Adipocyte (in vitro differentiated cells): ENCODE data around the gene MPPE1.
"Not testable (repeated sequence)": the region's sequence is repeated elsewhere in the genome, so short reads cannot be mapped to it uniquely, and the experiment has no call there.

Source experiments
- DNase-seq: peaks from one replicate; pipeline ENCODE4 v3.0.0-alpha.2; 2015; ENCODE audit warnings: low read depth
- H3K27me3 ChIP-seq: replicated peaks from 2 replicates; pipeline ENCODE4 v1.7.0; 2013; ENCODE audit warnings: mild to moderate bottlenecking, low read length, moderate library complexity; ENCODE audit not compliant: control insufficient read depth, insufficient read depth
- H3K36me3 ChIP-seq: 2 replicates; pipeline ENCODE4 v1.7.0; 2013; ENCODE audit warnings: low read length, mild to moderate bottlenecking, moderate library complexity; ENCODE audit not compliant: control insufficient read depth, insufficient read depth, severe bottlenecking
- H3K4me1 ChIP-seq: 2 replicates; pipeline ENCODE4 v1.7.0; 2013; ENCODE audit warnings: mild to moderate bottlenecking, low read length, moderate library complexity; ENCODE audit not compliant: control insufficient read depth, insufficient read depth
- H3K4me3 ChIP-seq: 2 replicates; pipeline ENCODE4 v1.7.0; 2013; ENCODE audit warnings: mild to moderate bottlenecking, low read length, moderate library complexity
- H3K9ac ChIP-seq: 2 replicates; pipeline ENCODE4 v1.7.0; 2013; ENCODE audit warnings: mild to moderate bottlenecking, low read length, moderate library complexity
- H3K9me3 ChIP-seq: 2 replicates; pipeline ENCODE4 v1.7.0; 2013; ENCODE audit warnings: mild to moderate bottlenecking, low read length, moderate library complexity; ENCODE audit not compliant: control insufficient read depth

The MPPE1 gene

DNA sequence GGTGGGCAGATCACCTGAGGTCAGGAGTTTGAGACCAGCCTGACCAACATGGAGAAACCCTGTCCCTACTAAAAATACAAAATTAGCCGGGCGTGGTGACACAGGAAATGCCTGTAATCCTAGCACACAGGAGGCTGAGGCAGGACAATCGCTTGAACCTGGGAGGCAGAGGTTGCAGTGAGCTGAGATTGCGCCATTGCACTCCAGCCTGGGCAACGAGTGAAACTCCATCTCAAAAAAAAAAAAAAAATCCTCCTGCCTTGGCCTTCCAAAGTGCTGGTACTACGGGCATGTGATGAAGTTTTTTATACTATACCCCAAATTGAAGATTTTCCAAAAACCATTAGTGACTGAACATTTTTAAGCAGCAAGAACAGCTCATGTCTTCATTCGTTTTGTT is 15.7 kb downstream of the MPPE1 start:
- H3K9ac ChIP-seq, H3K4me1 ChIP-seq: not testable (repeated sequence)
- peaks cover 73% of the 10 kb centered on the region for H3K36me3 ChIP-seq

GRCh38 chr18:11891737-11892136 is 16.4 kb downstream of the MPPE1 start:
- H3K4me3 ChIP-seq = no peak overlapping the region
- no peaks in the 10 kb centered on the region for H3K27me3 ChIP-seq
- H3K36me3 ChIP-seq = peaks cover 75% of the 10 kb centered on the region
- no peaks in the 10 kb centered on the region for H3K9me3 ChIP-seq
- H3K4me1 ChIP-seq = no peaks in the 10 kb centered on the region
- no peak for DNase-seq
- H3K9ac ChIP-seq = no peak overlapping the region

More for the DNA sequence above, 15.7 kb downstream of the MPPE1 start:
- not testable (repeated sequence) for H3K27me3 ChIP-seq, H3K9me3 ChIP-seq, DNase-seq, H3K4me3 ChIP-seq

GRCh38 chr18:11889284-11889683 is 18.8 kb downstream of the MPPE1 start:
- no peak for DNase-seq
- H3K4me1 ChIP-seq = no peaks in the 10 kb centered on the region
- no peak overlapping the region for H3K9ac ChIP-seq
- H3K27me3 ChIP-seq = no peaks in the 10 kb centered on the region
- peaks cover 79% of the 10 kb centered on the region for H3K36me3 ChIP-seq
- no peaks in the 10 kb centered on the region for H3K9me3 ChIP-seq
- H3K4me3 ChIP-seq = no peak overlapping the region

DNA sequence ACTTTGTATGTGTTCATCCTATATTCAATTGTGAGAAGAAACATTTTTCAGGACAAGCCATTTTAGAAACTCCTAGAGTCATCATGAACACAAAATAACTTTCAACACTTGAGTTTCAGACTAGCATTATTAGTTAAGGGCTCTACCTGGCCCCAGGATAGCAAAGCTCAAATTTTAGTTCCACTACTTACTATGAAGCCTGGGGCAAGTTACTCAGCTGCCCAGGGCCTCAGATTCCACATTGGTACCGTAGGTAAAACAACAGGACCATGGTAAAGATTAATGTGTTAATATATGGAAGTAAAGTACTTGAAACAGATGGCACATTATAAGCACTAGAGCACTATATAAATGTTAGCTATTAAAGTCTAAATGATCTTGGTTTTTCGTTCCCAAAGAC is 19.4 kb downstream of the MPPE1 start:
- Histone ChIP-seq H3K36me3 (peaks cover 84% of the 10 kb centered on the region), H3K27me3 (no peaks in the 10 kb centered on the region), H3K4me1 (no peaks in the 10 kb centered on the region), H3K9ac (no peak overlapping the region), H3K9me3 (no peaks in the 10 kb centered on the region), H3K4me3 (no peak overlapping the region)
- DNase-seq = no peak

DNA sequence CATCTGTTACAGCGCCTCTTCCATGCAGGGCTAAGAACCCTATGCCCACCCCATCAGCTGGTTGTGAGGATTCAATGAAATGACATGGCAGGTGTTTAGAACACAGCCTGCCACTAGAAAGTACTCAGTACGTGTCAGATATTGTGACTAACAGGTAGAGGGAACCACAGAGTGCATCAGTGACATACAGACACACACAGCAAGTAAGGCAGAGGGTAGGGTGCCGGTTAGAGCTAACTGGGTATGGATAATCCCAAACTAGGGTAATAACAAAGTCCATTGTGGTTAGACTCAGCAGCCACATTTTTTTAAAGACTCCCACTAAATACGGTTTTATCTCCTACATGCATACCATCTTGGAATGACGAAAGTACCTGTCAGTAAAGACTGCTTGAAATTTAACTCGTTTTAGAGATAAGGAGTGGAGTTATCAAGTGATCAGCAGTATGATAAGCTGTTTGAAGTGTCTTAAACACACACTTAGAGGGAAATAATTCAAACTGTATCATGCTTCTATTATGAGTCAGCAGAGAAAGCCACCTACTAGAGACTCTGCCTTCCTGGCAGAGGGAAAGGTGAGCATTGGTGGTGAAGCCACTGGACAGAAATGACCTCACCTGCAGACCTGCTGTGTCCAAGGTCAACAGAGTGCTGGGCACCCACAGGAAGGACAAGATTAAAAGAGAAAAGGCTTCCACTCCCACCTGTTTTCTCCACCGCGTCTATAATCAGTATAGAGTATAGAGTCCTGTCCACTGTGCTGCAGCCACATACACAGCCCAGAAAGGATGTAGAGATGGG is 20.6 kb downstream of the MPPE1 start:
- Histone ChIP-seq H3K4me3 (no peak overlapping the region), H3K36me3 (peaks cover 74% of the 10 kb centered on the region), H3K9me3 (no peaks in the 10 kb centered on the region), H3K9ac (no peak overlapping the region), H3K27me3 (no peaks in the 10 kb centered on the region), H3K4me1 (no peaks in the 10 kb centered on the region)
- DNase-seq = no peak

DNA sequence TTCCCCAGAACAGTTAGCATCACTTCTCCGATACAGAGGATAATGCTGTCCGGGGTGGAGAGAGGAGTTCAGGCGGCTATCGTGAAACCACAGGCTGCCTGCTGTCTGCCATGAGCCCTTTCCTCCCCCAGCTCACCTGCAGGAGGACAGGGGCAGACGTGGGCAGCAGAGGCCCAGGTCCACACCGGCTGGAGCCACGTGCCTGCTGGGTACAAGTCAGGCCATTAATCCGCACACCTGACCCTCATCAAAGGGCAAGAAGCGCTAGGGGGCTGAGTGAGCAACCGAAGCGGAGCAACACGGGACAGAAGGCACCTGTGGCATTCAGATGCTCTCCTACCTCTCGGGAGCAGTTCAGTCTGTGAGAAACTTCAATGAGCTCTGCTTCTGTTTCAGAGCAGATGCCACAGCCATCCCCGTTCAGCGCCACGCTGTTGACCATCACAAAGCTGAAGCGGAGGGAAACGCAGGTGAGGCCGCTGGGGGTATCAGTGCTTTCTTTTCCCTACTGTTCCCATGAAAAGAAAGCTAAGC is 21.5 kb downstream of the MPPE1 start:
- no peaks in the 10 kb centered on the region for H3K9me3 ChIP-seq
- H3K4me3 ChIP-seq = no peak overlapping the region
- DNase-seq = no peak
- no peak overlapping the region for H3K9ac ChIP-seq
- no peaks in the 10 kb centered on the region for H3K4me1 ChIP-seq
- no peaks in the 10 kb centered on the region for H3K27me3 ChIP-seq
- peaks cover 72% of the 10 kb centered on the region for H3K36me3 ChIP-seq

DNA sequence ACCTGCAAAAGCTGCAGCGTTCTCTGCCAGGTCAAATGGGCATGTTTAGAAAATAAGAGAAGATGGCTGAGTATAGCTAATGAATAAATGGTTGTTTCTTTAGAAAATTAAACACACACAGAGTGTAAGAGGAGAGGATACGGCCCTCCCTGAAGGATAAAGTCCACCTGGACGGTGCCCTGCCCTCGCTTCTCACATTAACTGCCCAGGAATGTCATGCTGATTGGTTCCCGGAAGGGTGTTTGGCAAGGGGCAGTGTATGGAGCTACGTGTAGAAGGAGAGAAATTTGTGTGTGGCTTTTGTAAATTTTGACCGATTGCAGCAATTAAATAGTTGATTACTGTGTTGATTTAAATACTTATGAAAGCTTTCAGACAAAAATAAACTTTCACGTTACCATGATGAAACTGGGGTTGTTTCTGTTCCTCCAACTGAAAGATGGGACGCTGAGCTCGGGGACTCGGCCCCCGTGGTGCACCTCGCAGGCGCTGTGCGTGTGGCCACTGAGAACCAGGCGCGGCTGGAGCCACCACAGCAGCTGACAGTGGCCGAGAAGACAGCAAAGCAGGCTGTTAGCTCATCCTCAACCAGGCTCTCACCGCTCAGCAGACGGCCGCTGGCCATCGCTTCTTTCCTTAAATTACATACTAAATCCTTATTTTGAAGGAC is 22.7 kb downstream of the MPPE1 start:
- H3K9me3 ChIP-seq = no peaks in the 10 kb centered on the region
- DNase-seq = no peak
- H3K4me1 ChIP-seq = no peaks in the 10 kb centered on the region
- no peaks in the 10 kb centered on the region for H3K27me3 ChIP-seq
- no peak overlapping the region for H3K4me3 ChIP-seq
- H3K9ac ChIP-seq = no peak overlapping the region
- peaks cover 68% of the 10 kb centered on the region for H3K36me3 ChIP-seq

DNA sequence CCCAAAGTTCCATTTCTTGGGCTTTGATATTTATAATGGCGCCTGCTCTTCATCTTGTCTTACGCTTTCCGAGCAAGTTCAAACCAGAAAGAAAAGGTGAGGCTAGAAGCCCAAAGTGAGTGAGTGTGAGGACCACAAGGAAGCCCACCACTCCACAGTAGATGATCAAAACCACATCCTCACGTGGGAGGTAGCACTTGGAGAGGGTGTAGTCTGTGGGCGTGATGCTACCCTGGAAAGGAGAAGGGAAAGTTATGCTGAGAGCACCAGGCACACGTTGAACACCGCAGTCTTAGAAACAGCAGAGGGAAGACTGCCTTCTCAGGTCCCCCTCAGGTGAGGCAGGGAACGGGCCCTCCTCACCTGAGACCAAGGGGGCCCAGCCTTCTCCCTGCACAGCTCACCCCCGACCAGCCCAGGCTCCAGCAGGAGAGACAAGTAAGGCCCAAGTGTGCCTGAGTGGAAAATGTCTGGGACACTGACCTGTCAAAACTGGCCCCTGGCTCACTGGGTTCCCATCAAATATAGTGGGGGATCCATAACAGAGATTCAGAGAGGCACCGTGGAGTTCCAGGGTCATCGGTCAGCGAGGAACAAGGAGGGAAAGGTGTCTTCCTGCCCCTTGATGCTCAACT is 23.6 kb downstream of the MPPE1 start:
- Histone ChIP-seq H3K9ac (no peak overlapping the region), H3K9me3 (no peaks in the 10 kb centered on the region), H3K4me3 (no peak overlapping the region), H3K36me3 (peaks cover 60% of the 10 kb centered on the region), H3K27me3 (no peaks in the 10 kb centered on the region), H3K4me1 (no peaks in the 10 kb centered on the region)
- DNase-seq = no peak

DNA sequence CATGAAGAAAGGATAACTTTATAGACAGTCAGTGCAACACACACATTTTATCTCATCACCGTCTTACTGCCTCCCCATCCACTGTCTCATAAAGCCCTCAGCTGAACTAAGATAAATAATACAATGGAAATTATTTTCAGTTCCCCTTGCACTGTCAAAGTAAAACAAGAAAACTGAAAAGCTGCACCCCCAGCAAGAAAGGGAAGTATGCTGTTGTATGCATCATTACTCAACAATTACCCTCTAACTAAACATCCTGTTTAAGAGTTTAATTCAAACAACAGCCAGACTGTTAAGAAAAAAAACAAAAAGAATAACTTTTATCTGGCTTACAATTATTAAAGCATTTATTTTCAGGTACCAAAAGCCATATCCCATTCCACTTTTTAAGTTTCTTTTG is 25.0 kb downstream of the MPPE1 start:
- Histone ChIP-seq H3K36me3 (peaks cover 46% of the 10 kb centered on the region), H3K9ac (no peak overlapping the region), H3K4me1 (no peaks in the 10 kb centered on the region), H3K9me3 (no peaks in the 10 kb centered on the region), H3K4me3 (no peak overlapping the region), H3K27me3 (no peaks in the 10 kb centered on the region)
- DNase-seq = peak; percentile 20

DNA sequence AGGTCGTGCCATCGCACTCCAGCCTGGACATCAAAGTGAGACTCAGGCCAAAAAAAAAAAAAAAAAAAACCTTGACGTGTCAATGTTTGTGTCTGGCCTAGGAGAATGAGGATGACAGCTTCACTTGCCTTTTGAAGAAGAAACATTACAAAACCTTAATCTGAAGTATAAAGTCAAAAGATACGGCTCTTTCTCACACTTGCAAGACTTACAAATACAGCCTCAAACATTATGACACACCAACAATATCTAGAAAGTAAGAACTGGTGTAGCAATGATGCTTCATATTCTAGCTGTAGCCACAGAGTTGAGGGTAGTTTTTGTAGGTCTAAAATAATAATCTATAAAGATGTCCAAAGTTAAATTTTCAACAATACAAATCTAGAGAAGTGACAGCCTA is 25.5 kb downstream of the MPPE1 start:
- Histone ChIP-seq H3K4me1 (no peaks in the 10 kb centered on the region), H3K27me3 (no peaks in the 10 kb centered on the region), H3K9ac (no peak overlapping the region), H3K4me3 (no peak overlapping the region), H3K36me3 (peaks cover 41% of the 10 kb centered on the region), H3K9me3 (no peaks in the 10 kb centered on the region)
- no peak for DNase-seq

DNA sequence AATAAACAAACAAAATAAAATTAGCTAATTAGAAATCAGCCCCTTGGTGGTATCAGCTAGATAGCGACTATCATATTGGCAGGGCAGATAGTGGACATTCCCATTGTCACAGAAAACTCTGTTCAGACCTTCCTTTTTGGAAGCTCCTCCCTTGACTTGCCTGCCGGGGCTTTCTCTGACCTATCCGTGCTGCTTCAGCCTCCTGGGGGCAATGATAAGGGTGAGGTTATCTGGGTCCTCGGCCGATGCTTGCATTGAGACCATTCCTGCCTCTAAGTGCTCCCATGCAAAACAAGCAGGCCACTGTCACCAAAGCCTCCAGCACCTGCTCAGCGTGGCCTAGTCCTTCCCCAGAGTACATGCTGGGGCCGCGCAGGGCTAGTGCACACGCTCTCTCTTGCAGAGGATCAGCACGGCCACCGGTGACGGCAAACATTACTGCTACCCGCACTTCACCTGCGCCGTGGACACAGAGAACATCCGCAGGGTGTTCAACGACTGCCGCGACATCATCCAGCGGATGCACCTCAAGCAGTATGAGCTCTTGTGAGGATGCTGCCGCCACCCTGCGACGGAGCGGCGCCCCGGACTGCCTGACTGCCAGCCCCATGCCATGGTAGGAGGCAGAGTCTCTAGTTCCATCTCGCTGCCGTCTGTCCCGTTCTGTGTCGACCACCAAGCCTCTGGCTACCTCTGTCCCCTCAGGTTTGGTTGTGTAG is 27.4 kb downstream of the MPPE1 start:
- no peaks in the 10 kb centered on the region for H3K4me1 ChIP-seq
- H3K27me3 ChIP-seq = no peaks in the 10 kb centered on the region
- no peak for DNase-seq
- no peak overlapping the region for H3K9ac ChIP-seq
- peaks cover 26% of the 10 kb centered on the region for H3K36me3 ChIP-seq
- H3K9me3 ChIP-seq = no peaks in the 10 kb centered on the region
- no peak overlapping the region for H3K4me3 ChIP-seq
